Measurements from ENCODE around the gene EFNA2. TPM values are rescaled to one million over a fixed set of nuclear protein-coding genes. Genes with fewer than 3 reads are reported as not detected.

The EFNA2 gene
- total and polyA plus RNA-seq, 2 of the 8 experiments (the other 6 are each of a cell fraction or from before 2014, with no cell fraction given), result 4.0 to 7.0 TPM

- no peak overlapping the region for H3K4me2 ChIP-seq (ENCODE audit: insufficient read depth in 1 of 2, low read depth in 2 of 2, low read length in 2 of 2)
- no peak overlapping the region for H3K14ac ChIP-seq (ENCODE audit: insufficient read length)
- no peak overlapping the region for H3K4ac ChIP-seq (replicated peaks; ENCODE audit: insufficient read length, low read depth, low read length)
- no peak overlapping the region for H2BK15ac ChIP-seq (ENCODE audit: low read length)
- no peak overlapping the region for H3K23ac ChIP-seq (ENCODE audit: insufficient read length)
- no peak overlapping the region for H4K5ac ChIP-seq (ENCODE audit: insufficient read length, low read depth, low read length)
- H4K91ac ChIP-seq (replicated peaks; ENCODE audit: insufficient read length, low read length), result no peak overlapping the region
- peaks cover 2% of the 10 kb centered on the region; the same call in 1 of the 2 replicates for H3K23me2 ChIP-seq (ENCODE audit: low read depth, low read length)
- TF ChIP-seq EZH2 (IDR thresholded peaks at IDR 0.05; ENCODE audit: low read depth, low read length, severe bottlenecking) (no peak), MAFK (IDR thresholded peaks at IDR 0.05; ENCODE audit: low read depth, low read length) (no peak), YY1 (IDR thresholded peaks at IDR 0.05; ENCODE audit: low read depth, low read length) (no peak), ZNF274 (IDR thresholded peaks at IDR 0.05; ENCODE audit: borderline replicate concordance, extremely low read depth, low read length) (no peak), CBX8 (IDR thresholded peaks at IDR 0.05; ENCODE audit: borderline replicate concordance, low read depth, low read length) (no peak), CTBP2 (IDR thresholded peaks at IDR 0.05; ENCODE audit: borderline replicate concordance, insufficient read depth, insufficient read length, low read length) (no peak), SIRT6 (IDR thresholded peaks at IDR 0.05; ENCODE audit: low read length) (no peak), POU5F1 (IDR thresholded peaks at IDR 0.05; ENCODE audit: low read depth, low read length) (no peak), FOSL1 (IDR thresholded peaks at IDR 0.05; ENCODE audit: insufficient read depth, low read depth, low read length) (no peak), RAD21 (IDR thresholded peaks at IDR 0.05 in 1 of 2, conservative IDR thresholded peaks at IDR 0.05 in 1 of 2; ENCODE audit: low read depth in 2 of 2, low read length in 2 of 2) (no peak), JUN (IDR thresholded peaks at IDR 0.05; ENCODE audit: low read depth, low read length) (no peak), PHF8 (conservative IDR thresholded peaks at IDR 0.05; ENCODE audit: low read depth, low read length) (no peak)
- peaks cover 0 to 7% (median under 1%) of the 10 kb centered on the region in 4 experiments; a peak in 4 of 7 replicates for H3K4me1 ChIP-seq (replicated peaks in 1 of 4; ENCODE audit: control insufficient read depth in 3 of 4, insufficient read depth in 4 of 4, low read length in 3 of 4)
- peaks cover 2% of the 10 kb centered on the region; the same call in 1 of the 2 replicates for H3K79me1 ChIP-seq (ENCODE audit: low read depth, low read length)
- no peak overlapping the region for H2BK20ac ChIP-seq (ENCODE audit: low read length)
- no peak overlapping the region for H2BK5ac ChIP-seq (ENCODE audit: low read depth, low read length)
- no peaks in the 10 kb centered on the region for H3K36me3 ChIP-seq (ENCODE audit: control insufficient read depth in 2 of 4, insufficient read depth in 4 of 4, low read length in 3 of 4)
- H3K18ac ChIP-seq (ENCODE audit: extremely low read depth, low read length), result no peak overlapping the region
- H4K8ac ChIP-seq (ENCODE audit: extremely low read depth, insufficient read depth, low read length), result no peak overlapping the region; the same call in 1 of the 2 replicates
- ChIA-PET POLR2A (ENCODE audit: partially characterized antibody) (interaction anchor here (0.6 to 1.4 kb wide), 4 partner anchors 9 to 23 kb away, joined by 3 to 4 read pairs (median 4); partner anchors contain the start of gene CIRBP), CTCF (ENCODE audit: partially characterized antibody) (interaction anchor here (0.8 to 1.5 kb wide), 2 partner anchors 13 to 24 kb away, joined by 3 to 4 read pairs; no protein-coding TSS in a partner anchor)
- FAIRE-seq, result no peak
- H3K56ac ChIP-seq (replicated peaks; ENCODE audit: insufficient read length, low read depth, low read length), result no peak overlapping the region
- H3K27me3 ChIP-seq (replicated peaks in 1 of 4; ENCODE audit: control insufficient read depth in 3 of 4, extremely low read depth in 1 of 4, insufficient read depth in 3 of 4, low read length in 3 of 4), result peaks cover 0 to 2% (median 1%) of the 10 kb centered on the region in 4 experiments; a peak in 2 of 7 replicates
- no peaks in the 10 kb centered on the region for H3K9me3 ChIP-seq (ENCODE audit: insufficient read depth in 2 of 2, low read depth in 1 of 2, low read length in 1 of 2)
- no peak overlapping the region for H3K4me3 ChIP-seq (ENCODE audit: extremely low read depth in 1 of 4, insufficient read depth in 2 of 4, low read depth in 3 of 4, low read length in 4 of 4)
- H2BK12ac ChIP-seq (ENCODE audit: low read depth, low read length), result no peak overlapping the region
- no peak overlapping the region for H2BK120ac ChIP-seq (replicated peaks; ENCODE audit: low read depth, low read length)
- WGBS, 2 experiments (ENCODE audit: extremely low coverage in 1 of 2, insufficient coverage in 1 of 2, insufficient read length in 1 of 2, insufficient replicate concordance in 2 of 2, low coverage in 1 of 2, low lambda C conversion rate in 2 of 2, missing lambda C conversion rate in 1 of 2), result 94% methylated on average over 17 of the region's 17 CpGs; no CpG with 5 or more reads in 1 of the 2 experiments
- peaks cover 7 to 8% of the 10 kb centered on the region in 2 experiments for H4K20me1 ChIP-seq (replicated peaks in 1 of 2; ENCODE audit: control insufficient read depth in 1 of 2, insufficient read depth in 2 of 2, low read length in 2 of 2)
- H2AFZ ChIP-seq (ENCODE audit: low read length), result no peak overlapping the region
- H2AK5ac ChIP-seq (ENCODE audit: low read depth, low read length), result no peak overlapping the region; the same call in 1 of the 2 replicates
- H3K79me2 ChIP-seq (ENCODE audit: control insufficient read depth in 1 of 2, insufficient read depth in 2 of 2, low read length in 2 of 2), result no peaks in the 10 kb centered on the region
- H3K9ac ChIP-seq (replicated peaks in 1 of 4; ENCODE audit: extremely low read depth in 1 of 4, low read depth in 3 of 4, low read length in 3 of 4), result no peak overlapping the region
- no peak overlapping the region for H3K27ac ChIP-seq (ENCODE audit: low read depth, low read length)
- DNase-seq (ENCODE audit: low read depth in 1 of 2, low spot score in 2 of 2), result no peak
Observed at GRCh38 chr19:1292419-1293151, 6.9 kb downstream of the EFNA2 start.
